ENCODE measurements around the gene ATP10D. TPM values are rescaled to one million over a fixed set of nuclear protein-coding genes. Genes with fewer than 3 reads are reported as not detected.

Gene ATP10D
- total RNA-seq, 1 donor from 2014 or later: 13.9 TPM

DNA sequence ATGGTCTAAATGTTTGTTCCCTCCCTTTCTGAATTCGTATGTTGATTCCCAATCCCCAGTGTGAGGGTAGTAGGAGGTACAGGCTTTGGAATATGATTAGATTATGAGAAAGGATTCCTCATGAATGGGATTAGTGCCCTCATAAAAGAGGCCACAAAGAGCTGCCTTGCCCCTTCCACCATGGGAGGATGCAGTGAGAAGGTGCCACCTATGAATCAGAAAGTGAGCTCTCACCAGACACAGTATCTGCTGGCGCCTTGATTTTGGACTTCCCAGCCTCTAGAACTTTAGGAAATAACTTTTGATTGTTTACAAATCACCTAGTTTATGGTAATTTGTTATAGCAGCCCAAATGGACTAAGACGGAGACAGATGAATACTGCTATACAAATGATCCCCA lies 3.6 kb downstream of the ATP10D start:
- Histone ChIP-seq H3K27me3 (ENCODE audit: control insufficient read depth, insufficient read depth, low read length) (no peaks in the 10 kb centered on the region), H3K36me3 (ENCODE audit: control insufficient read depth, insufficient read depth, low read length) (no peaks in the 10 kb centered on the region), H3K4me3 (ENCODE audit: low read depth, low read length) (no peak overlapping the region)
- no peak for DNase-seq (ENCODE audit: low read depth)
- TF ChIP-seq, protein P1, sequence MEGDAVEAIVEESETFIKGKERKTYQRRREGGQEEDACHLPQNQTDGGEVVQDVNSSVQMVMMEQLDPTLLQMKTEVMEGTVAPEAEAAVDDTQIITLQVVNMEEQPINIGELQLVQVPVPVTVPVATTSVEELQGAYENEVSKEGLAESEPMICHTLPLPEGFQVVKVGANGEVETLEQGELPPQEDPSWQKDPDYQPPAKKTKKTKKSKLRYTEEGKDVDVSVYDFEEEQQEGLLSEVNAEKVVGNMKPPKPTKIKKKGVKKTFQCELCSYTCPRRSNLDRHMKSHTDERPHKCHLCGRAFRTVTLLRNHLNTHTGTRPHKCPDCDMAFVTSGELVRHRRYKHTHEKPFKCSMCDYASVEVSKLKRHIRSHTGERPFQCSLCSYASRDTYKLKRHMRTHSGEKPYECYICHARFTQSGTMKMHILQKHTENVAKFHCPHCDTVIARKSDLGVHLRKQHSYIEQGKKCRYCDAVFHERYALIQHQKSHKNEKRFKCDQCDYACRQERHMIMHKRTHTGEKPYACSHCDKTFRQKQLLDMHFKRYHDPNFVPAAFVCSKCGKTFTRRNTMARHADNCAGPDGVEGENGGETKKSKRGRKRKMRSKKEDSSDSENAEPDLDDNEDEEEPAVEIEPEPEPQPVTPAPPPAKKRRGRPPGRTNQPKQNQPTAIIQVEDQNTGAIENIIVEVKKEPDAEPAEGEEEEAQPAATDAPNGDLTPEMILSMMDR (IDR thresholded peaks at IDR 0.05; ENCODE audit: insufficient read depth, low read length, poor library complexity, severe bottlenecking): no peak

DNA sequence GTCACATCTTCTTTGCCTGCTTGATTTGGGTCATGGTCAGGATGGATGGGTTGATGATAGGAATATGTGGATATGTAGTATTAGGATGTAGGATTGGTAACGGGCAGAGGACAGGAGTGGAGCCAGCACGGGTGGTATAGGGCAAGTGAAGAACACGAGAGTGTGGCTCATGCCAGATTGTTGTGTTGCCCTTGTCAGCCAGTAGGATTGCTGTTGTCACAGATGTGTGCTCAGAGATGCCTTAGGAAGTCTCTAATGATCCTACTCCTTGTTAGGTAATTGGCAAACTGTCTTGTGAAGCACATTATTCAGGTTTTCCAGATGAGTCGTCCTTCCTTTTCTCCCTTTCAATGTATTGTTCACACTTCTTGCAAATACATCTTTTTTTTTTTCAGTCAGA lies 5.5 kb downstream of the ATP10D start:
- no peak for DNase-seq (ENCODE audit: low read depth)

DNA sequence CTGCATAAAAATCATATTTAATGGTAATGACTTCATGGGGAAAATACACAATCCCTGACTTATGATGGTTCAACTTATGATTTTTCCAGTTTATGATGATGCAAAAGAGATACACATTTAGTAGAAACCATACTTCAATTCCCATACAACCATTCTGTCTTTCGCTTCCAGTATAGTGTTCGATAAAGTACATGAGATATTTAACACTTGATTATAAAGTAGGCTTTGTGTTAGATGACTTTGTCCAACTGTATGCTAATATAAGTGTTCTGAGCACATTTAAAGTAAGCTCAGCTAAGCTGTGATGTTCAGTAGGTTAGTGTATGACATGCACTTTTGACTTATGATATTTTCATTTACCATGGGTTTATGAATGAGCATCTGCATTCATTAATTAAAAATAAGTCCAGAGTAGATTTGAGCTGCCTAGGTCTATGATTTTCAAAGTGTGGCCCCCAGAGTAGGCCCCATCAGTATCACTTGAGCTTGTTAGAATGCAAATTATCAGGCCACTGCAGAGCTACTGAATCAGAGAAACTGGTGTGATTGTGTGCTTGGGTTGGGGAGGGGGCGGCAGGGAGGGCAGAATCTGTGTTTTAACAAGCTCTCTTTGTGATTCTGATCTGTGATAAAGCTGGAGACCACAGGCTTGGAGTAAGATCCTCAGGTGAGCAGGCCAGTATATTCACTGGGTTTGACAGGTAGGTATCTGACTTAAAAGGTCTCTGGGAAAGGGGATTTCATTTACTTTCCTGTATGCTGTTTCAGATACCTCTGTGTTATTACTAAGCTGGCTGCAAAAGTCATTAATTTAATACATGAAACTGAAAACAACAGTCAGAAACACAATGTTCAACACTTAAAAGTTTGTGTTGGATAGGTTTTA lies 8.4 kb downstream of the ATP10D start:
- Histone ChIP-seq H3K36me3 (ENCODE audit: control insufficient read depth, insufficient read depth, low read length) (no peaks in the 10 kb centered on the region), H3K4me3 (ENCODE audit: low read depth, low read length) (no peak overlapping the region), H3K27me3 (ENCODE audit: control insufficient read depth, insufficient read depth, low read length) (no peaks in the 10 kb centered on the region)
- TF ChIP-seq, protein P1 (IDR thresholded peaks at IDR 0.05; ENCODE audit: insufficient read depth, low read length, poor library complexity, severe bottlenecking): no peak
- no peak for DNase-seq (ENCODE audit: low read depth)

More for the DNA sequence above, 5.5 kb downstream of the ATP10D start:
- H3K4me3 ChIP-seq (ENCODE audit: low read depth, low read length): no peak overlapping the region
- no peaks in the 10 kb centered on the region for H3K27me3 ChIP-seq (ENCODE audit: control insufficient read depth, insufficient read depth, low read length)
- no peaks in the 10 kb centered on the region for H3K36me3 ChIP-seq (ENCODE audit: control insufficient read depth, insufficient read depth, low read length)
- TF ChIP-seq, protein P1 (IDR thresholded peaks at IDR 0.05; ENCODE audit: insufficient read depth, low read length, poor library complexity, severe bottlenecking): peak; percentile 50

DNA sequence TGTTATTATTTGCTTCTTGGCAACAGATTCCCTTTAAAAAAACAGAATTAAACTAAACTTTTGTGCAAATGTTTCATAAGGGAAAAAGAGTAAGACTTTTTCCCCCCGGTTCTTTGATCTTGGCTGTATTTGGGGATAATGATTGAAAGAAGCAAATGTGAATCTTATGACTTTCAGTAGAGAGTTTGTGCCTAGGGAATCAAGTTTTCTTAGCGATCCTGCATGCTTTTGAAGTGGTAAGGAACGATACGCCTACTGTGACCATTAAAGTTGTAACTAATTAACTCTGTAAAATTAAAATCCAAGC lies 9.0 kb downstream of the ATP10D start:
- DNase-seq (ENCODE audit: low read depth): no peak
- TF ChIP-seq, protein P1 (IDR thresholded peaks at IDR 0.05; ENCODE audit: insufficient read depth, low read length, poor library complexity, severe bottlenecking): no peak
- H3K27me3 ChIP-seq (ENCODE audit: control insufficient read depth, insufficient read depth, low read length): no peaks in the 10 kb centered on the region
- H3K36me3 ChIP-seq (ENCODE audit: control insufficient read depth, insufficient read depth, low read length): no peaks in the 10 kb centered on the region
- H3K4me3 ChIP-seq (ENCODE audit: low read depth, low read length): no peak overlapping the region

DNA sequence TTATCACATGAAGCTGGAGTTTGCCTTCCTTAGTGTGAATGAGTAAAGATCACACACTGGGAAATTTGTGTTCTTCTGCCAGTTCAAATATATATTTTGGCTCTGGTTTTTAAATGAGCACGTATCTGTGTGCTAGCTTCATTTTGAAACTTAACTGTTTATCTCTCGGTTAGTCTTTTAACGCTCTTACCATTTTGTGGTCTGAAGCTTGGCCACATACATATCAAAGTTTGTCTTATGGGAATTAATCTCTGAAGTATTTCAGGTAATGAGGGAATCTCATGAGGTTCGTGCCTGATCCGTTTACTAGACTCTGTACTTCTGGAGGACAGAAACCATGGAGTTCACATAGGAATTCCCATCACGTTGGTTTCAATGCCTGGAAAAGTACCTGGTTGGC lies 13.8 kb downstream of the ATP10D start:
- Histone ChIP-seq H3K36me3 (ENCODE audit: control insufficient read depth, insufficient read depth, low read length) (no peaks in the 10 kb centered on the region), H3K27me3 (ENCODE audit: control insufficient read depth, insufficient read depth, low read length) (no peaks in the 10 kb centered on the region), H3K4me3 (ENCODE audit: low read depth, low read length) (no peak overlapping the region)
- TF ChIP-seq, protein P1 (IDR thresholded peaks at IDR 0.05; ENCODE audit: insufficient read depth, low read length, poor library complexity, severe bottlenecking): no peak
- DNase-seq (ENCODE audit: low read depth): no peak

DNA sequence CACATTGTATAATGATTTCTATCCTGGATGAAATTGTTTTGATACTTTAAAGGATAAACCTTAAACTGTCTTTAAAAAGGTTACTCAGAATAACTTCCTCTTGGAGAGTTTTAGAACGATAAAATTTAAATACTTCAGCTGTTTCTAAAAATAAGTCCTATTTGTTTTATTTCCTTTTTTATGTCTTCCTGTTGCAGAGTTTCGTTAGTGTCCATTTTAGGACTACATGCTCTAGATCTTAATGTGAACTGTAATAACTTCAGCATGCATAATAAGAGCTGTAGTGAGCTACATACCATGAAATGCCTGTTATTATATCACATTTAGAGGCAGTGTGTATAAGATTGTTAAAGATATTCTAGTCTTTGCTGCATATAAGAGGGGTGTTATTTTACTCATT lies 14.6 kb downstream of the ATP10D start:
- TF ChIP-seq, protein P1 (IDR thresholded peaks at IDR 0.05; ENCODE audit: insufficient read depth, low read length, poor library complexity, severe bottlenecking): no peak
- no peak for DNase-seq (ENCODE audit: low read depth)

More for the DNA sequence above, 14.6 kb downstream of the ATP10D start:
- Histone ChIP-seq H3K36me3 (ENCODE audit: control insufficient read depth, insufficient read depth, low read length) (no peaks in the 10 kb centered on the region), H3K27me3 (ENCODE audit: control insufficient read depth, insufficient read depth, low read length) (no peaks in the 10 kb centered on the region), H3K4me3 (ENCODE audit: low read depth, low read length) (no peak overlapping the region)

Measured in kidney epithelial cell (primary cell).